K562 (cell line): ENCODE data around the gene SLC25A31. TPM values are rescaled to one million over a fixed set of nuclear protein-coding genes. Genes with fewer than 3 reads are reported as not detected.

Experiments
- ATAC-seq: fragments of 200-7000 bp; cut with Tn5 transposase; 3 replicates; pipeline ENCODE4 v1.9.1; 2020; ENCODE audit warnings: moderate library complexity
- BruUV-seq: library from RNA; stranded (reverse); fragments of 400-500 nt; replicated peaks from 2 replicates; lab custom pipeline; 2021; lab: Mats Ljungman, UMichigan
- CTCF ChIA-PET: fragments of 300-600 bp; formaldehyde crosslinking; extraction: SDS; loops from one replicate; lab custom pipeline; 2021; ENCODE audit warnings: low intra/inter-chr PET ratio; lab: Yijun Ruan, JAX
- POLR2A ChIA-PET: fragments of 300-600, 350-650 bp; sonication (Branson Sonifier 250); formaldehyde crosslinking; extraction: SDS; loops from one replicate; lab custom pipeline; 2021; ENCODE audit warnings: antibody characterized with exemption, inconsistent platforms; lab: Yijun Ruan, JAX
- DNase-seq, 4 experiments: peaks; one replicate each; pipeline versions ENCODE4 v3.0.0 to v3.0.0-alpha.2; 2011 to 2018; ENCODE audit warnings: low spot score in 3 of 4, mixed read lengths in 3 of 4; ENCODE audit errors: extremely low read depth in 1 of 4
- FAIRE-seq: peaks from 2 replicates; lab custom pipeline; 2011; peaks lifted over from hg19 to GRCh38; lab: Jason Lieb, UNC
- H2AFZ ChIP-seq: 2 replicates; pipeline ENCODE4 v1.6.0; 2011; ENCODE audit warnings: low read depth, low read length, control low read depth, inconsistent platforms
- H3K27ac ChIP-seq: fragments of 200-600 bp; 3 replicates; pipeline ENCODE4 v1.8.0; 2011; ENCODE audit warnings: low read depth, mild to moderate bottlenecking, control low read depth, inconsistent platforms, low read length, moderate library complexity, mixed read lengths; ENCODE audit errors: extremely low read depth
- H3K27me3 ChIP-seq, 2 experiments: fragments of 300-600 bp in 1 of 2; 2 replicates in 1 of 2; 3 replicates in 1 of 2; pipeline versions ENCODE4 v1.6.0 to v1.8.0; 2011; ENCODE audit warnings: inconsistent platforms in 2 of 2, low read length in 2 of 2, mild to moderate bottlenecking in 1 of 2, mixed read lengths in 1 of 2, moderate library complexity in 1 of 2; ENCODE audit not compliant: control insufficient read depth in 2 of 2, insufficient read depth in 2 of 2
- H3K36me3 ChIP-seq: fragments of 300-600 bp; 3 replicates; pipeline ENCODE4 v1.8.0; 2011; ENCODE audit warnings: mild to moderate bottlenecking, low read length, inconsistent platforms; ENCODE audit not compliant: control insufficient read depth, insufficient read depth
- H3K4me1 ChIP-seq, 2 experiments: fragments of 200-600 bp in 1 of 2; replicated peaks in 1 of 2; 2 replicates in 1 of 2; 3 replicates in 1 of 2; pipeline versions ENCODE4 v1.5.1 to v1.8.0; 2011; ENCODE audit warnings: inconsistent platforms in 2 of 2, low read length in 2 of 2, mild to moderate bottlenecking in 1 of 2, mixed read lengths in 1 of 2, moderate library complexity in 1 of 2; ENCODE audit not compliant: control insufficient read depth in 2 of 2, insufficient read depth in 2 of 2
- H3K4me2 ChIP-seq: 2 replicates; pipeline ENCODE4 v1.6.1; 2011; ENCODE audit warnings: low read length, control low read depth, inconsistent platforms, mixed read lengths; ENCODE audit not compliant: insufficient read depth
- H3K4me3 ChIP-seq: fragments of 200-600 bp; sonication (generic), shearing (Covaris generic); 2 replicates; pipeline ENCODE4 v1.5.1; 2016; ENCODE audit warnings: control low read depth, inconsistent platforms
- H3K79me2 ChIP-seq: fragments of 200-600 bp; 3 replicates; pipeline ENCODE4 v1.8.0; 2011; ENCODE audit warnings: low read length, inconsistent platforms; ENCODE audit not compliant: control insufficient read depth, insufficient read depth
- H3K9ac ChIP-seq, 2 experiments: 2 replicates each; pipeline versions ENCODE4 v1.6.0 to v1.6.1; 2011; ENCODE audit warnings: low read depth in 2 of 2, low read length in 2 of 2, control low read depth in 1 of 2, inconsistent platforms in 1 of 2, mild to moderate bottlenecking in 1 of 2, mixed read lengths in 1 of 2; ENCODE audit not compliant: insufficient read depth in 1 of 2
- H3K9me1 ChIP-seq: one replicate; pipeline ENCODE4 v1.6.0; 2011; ENCODE audit warnings: inconsistent platforms, mild to moderate bottlenecking, low read length, moderate library complexity; ENCODE audit not compliant: control insufficient read depth, insufficient read depth
- H3K9me3 ChIP-seq: replicated peaks from 2 replicates; pipeline ENCODE4 v1.5.1; 2011; ENCODE audit warnings: low read depth, low read length, inconsistent platforms; ENCODE audit not compliant: control insufficient read depth, insufficient read depth
- H4K20me1 ChIP-seq: replicated peaks from 2 replicates; pipeline ENCODE4 v1.6.1; 2011; ENCODE audit warnings: low read length, inconsistent platforms, mixed read lengths; ENCODE audit not compliant: control insufficient read depth, insufficient read depth
- CBFB ChIP-seq: sonication (generic); formaldehyde crosslinking; IDR thresholded peaks from 2 replicates; pipeline ENCODE4 v1.4.0; 2020; ENCODE audit warnings: mild to moderate bottlenecking, missing genetic modification reagents
- CUX1 ChIP-seq: fragments of 200-800 bp; sonication (Bioruptor generic); IDR thresholded peaks from 2 replicates; pipeline ENCODE4 v1.6.1; 2016; ENCODE audit warnings: missing genetic modification characterization, missing compliant biosample characterization
- ZNF224 ChIP-seq: sonication (generic); formaldehyde crosslinking; IDR thresholded peaks from 2 replicates; pipeline ENCODE4 v1.8.0; 2022; ENCODE audit warnings: mild to moderate bottlenecking, missing genetic modification reagents
- ZNF280A ChIP-seq: fragments of 450-650 bp; IDR thresholded peaks from 2 replicates; pipeline ENCODE4 v1.6.1; 2018; ENCODE audit warnings: mild to moderate bottlenecking, low read depth; ENCODE audit not compliant: partially characterized antibody
- WGBS: fragments of 100-300 bp; shearing (Covaris generic); methylation state at CpG from one replicate; pipeline ENCODE4 v1.1.6; 2016; ENCODE audit warnings: low coverage, mixed read lengths; ENCODE audit not compliant: insufficient coverage; ENCODE audit errors: missing lambda C conversion rate; 5-methylcytosine and 5-hydroxymethylcytosine counted together
- in situ Hi-C: fragments of 300-500 bp; cut with MboI; formaldehyde crosslinking; loops from 4 replicates; pipeline ENCODE4 v1.15.0; 2018; ENCODE audit warnings: inconsistent platforms, mixed read lengths
- intact Hi-C: fragments of 100-400 bp; cut with micrococcal nuclease; formaldehyde crosslinking; loops from 2 replicates; pipeline ENCODE4 v1.14.2; 2022
- polyA plus RNA-seq, 8 experiments: library from polyadenylated mRNA; depleted of rRNA in 4 of 8; stranded (reverse) in 5 of 8; unstranded in 3 of 8; fragments of >200 nt; fragmentation: Nextera tagmentation in 2 of 8; fragmentation: Illumina TruSeq in 1 of 8; extraction: Ambion mirVana in 2 of 8; extraction: Trizol in 1 of 8; gene quantifications; 2 replicates each; pipeline versions ENCODE4 v1.2.1 to v1.2.3, GENCODE V29; 2011 to 2014; ENCODE audit warnings: inconsistent platforms in 1 of 8, missing spikeins in 1 of 8
- total RNA-seq, 7 experiments: library from RNA; depleted of rRNA in 6 of 7; stranded (reverse); fragments of >200 nt in 6 of 7; fragmentation: Illumina TruSeq in 2 of 7; extraction: Trizol in 2 of 7; gene quantifications; 2 replicates each; pipeline versions ENCODE4 v1.2.1 to v1.2.3, GENCODE V29; 2011 to 2021; ENCODE audit warnings: low replicate concordance in 1 of 7

The SLC25A31 gene
- total and polyA plus RNA-seq, 9 of the 15 experiments (the other 6 are each of a cell fraction or from before 2014, with no cell fraction given), result 0.07 TPM; not detected in 8

DNA sequence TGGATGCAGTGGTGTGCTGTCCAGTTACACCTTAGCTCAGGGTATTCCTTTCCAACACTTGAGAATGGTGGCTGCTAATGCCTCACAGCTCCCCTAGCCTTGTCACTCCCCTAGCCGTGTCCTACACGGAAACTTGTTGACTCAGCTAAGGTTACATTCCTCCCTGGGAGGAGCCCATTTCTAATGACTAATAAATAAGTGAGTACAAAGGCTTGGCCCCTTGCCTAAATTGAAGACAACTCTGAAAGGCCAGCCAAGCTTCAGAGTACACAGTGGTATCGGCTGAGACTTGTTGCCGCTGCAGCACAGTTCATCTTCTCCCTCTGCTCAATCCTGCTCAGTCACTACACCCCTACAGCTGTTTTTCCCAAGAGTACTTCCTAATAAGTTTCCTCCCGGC is 21.2 kb upstream of the SLC25A31 start:
- ChIA-PET POLR2A (no interaction called here), CTCF (no interaction called here)
- H3K9ac ChIP-seq, result no peak overlapping the region
- H3K9me1 ChIP-seq, result no peaks in the 10 kb centered on the region
- WGBS, result 59% methylated on average over 5 of the region's 5 CpGs
- no peaks in the 10 kb centered on the region for H3K27me3 ChIP-seq
- no peaks in the 10 kb centered on the region for H4K20me1 ChIP-seq
- no peaks in the 10 kb centered on the region for H3K9me3 ChIP-seq
- H3K4me3 ChIP-seq, result no peak overlapping the region
- H3K27ac ChIP-seq, result no peak overlapping the region
- no peaks in the 10 kb centered on the region for H3K36me3 ChIP-seq
- DNase-seq (no peak), FAIRE-seq (no peak)
- intact Hi-C loops, result no loop called here
- BruUV-seq, result no TSS peak
- no peak overlapping the region for H3K4me2 ChIP-seq
- no peaks in the 10 kb centered on the region for H3K4me1 ChIP-seq
- H3K79me2 ChIP-seq, result no peaks in the 10 kb centered on the region
- in situ Hi-C loops, result no loop called here
- TF ChIP-seq CUX1 (CRISPR knock-in tag), result no peak
- no peak for TF ChIP-seq ZNF280A
- no peak for TF ChIP-seq CBFB
- no peak for TF ChIP-seq ZNF224 (CRISPR knock-in tag)
- TF ChIP-seq, all 486 proteins: peak for 0
- no peak for ATAC-seq
- no peak overlapping the region for H2AFZ ChIP-seq
